ENCODE data around the gene C16orf92. TPM values are rescaled to one million over a fixed set of nuclear protein-coding genes. Genes with fewer than 3 reads are reported as not detected.

C16orf92 gene
- total RNA-seq, 2 experiments from 2014 or later, result not detected

GRCh38 chr16:29991571-29991904 is 31.5 kb upstream of the C16orf92 start:
- intact Hi-C loops (cut with micrococcal nuclease), result no loop called here
- ChIA-PET POLR2A (interaction anchor here (7.7 kb wide), 1 partner anchor 16 kb away, joined by 74 read pairs; the partner anchor contains the start of gene TAOK2), CTCF (no interaction called here)
- ATAC-seq (no peak), DNase-seq (no peak)
- TF ChIP-seq, protein P1, sequence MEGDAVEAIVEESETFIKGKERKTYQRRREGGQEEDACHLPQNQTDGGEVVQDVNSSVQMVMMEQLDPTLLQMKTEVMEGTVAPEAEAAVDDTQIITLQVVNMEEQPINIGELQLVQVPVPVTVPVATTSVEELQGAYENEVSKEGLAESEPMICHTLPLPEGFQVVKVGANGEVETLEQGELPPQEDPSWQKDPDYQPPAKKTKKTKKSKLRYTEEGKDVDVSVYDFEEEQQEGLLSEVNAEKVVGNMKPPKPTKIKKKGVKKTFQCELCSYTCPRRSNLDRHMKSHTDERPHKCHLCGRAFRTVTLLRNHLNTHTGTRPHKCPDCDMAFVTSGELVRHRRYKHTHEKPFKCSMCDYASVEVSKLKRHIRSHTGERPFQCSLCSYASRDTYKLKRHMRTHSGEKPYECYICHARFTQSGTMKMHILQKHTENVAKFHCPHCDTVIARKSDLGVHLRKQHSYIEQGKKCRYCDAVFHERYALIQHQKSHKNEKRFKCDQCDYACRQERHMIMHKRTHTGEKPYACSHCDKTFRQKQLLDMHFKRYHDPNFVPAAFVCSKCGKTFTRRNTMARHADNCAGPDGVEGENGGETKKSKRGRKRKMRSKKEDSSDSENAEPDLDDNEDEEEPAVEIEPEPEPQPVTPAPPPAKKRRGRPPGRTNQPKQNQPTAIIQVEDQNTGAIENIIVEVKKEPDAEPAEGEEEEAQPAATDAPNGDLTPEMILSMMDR (IDR thresholded peaks at IDR 0.05), result no peak
- peaks cover 13% of the 10 kb centered on the region for H3K4me1 Mint-ChIP-seq (ENCODE audit: low read depth)
- no peak overlapping the region for H3K27ac Mint-ChIP-seq
- H3K9me3 Mint-ChIP-seq, result no peaks in the 10 kb centered on the region
- no peak overlapping the region for H3K4me3 Mint-ChIP-seq
- no peaks in the 10 kb centered on the region for H3K27me3 Mint-ChIP-seq
- peaks cover 24% of the 10 kb centered on the region for H3K36me3 Mint-ChIP-seq (ENCODE audit: low read depth)

- H3K36me3 Mint-ChIP-seq (ENCODE audit: low read depth), result peaks cover 27% of the 10 kb centered on the region
- no peak for ATAC-seq
- DNase-seq, result no peak
- intact Hi-C loops (cut with micrococcal nuclease), result no loop called here
- no peaks in the 10 kb centered on the region for H3K27me3 Mint-ChIP-seq
- POLR2A ChIA-PET, result interaction anchor here (0.6 to 7.7 kb wide), 2 partner anchors 17 to 194 kb away, joined by 3 to 74 read pairs; partner anchors contain the start of gene TAOK2
- CTCF ChIA-PET, result no interaction called here
- H3K4me3 Mint-ChIP-seq, result no peak overlapping the region
- TF ChIP-seq, protein P1 (IDR thresholded peaks at IDR 0.05), result no peak
- H3K4me1 Mint-ChIP-seq (ENCODE audit: low read depth), result peaks cover 18% of the 10 kb centered on the region
- H3K9me3 Mint-ChIP-seq, result no peaks in the 10 kb centered on the region
- peak overlapping the region; percentile 44 for H3K27ac Mint-ChIP-seq
Observed at GRCh38 chr16:29992344-29992967, 30.5 kb upstream of the C16orf92 start.

DNA sequence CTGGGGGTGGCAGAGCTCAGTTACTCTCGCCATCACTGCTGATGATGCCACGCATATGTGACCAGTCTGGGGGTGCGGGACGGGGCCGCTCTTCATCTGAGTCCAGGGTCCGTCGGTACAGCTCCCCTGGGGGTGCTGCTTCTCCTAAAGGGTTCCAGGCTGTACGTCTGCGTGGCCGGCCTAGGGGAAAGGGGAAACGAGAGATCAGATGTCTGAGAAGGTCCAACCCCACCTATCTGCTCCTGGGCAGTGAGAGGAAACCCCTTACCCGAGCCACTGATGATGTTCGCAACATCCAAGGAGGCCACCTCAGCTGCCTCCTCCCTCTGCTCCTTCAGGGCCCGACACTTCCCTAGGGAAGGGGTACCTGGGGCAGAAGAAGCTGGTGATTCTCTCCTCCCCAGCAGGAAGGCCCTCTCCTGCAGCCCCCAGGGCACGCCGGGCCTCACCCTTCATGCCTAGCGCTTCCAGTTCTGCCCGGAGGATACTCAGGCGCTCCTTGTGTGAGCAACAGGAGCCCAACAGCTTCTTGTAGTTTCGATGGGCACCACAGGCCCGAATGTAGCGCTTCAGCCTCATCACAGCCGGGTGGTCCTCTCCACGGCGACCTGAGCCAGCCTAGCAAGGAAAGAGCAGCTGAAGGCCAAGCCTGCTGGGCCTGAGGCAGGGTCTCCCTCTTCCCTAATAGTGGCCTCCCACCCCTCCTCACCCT is 29.7 kb upstream of the C16orf92 start:
- peaks cover 28% of the 10 kb centered on the region for H3K36me3 Mint-ChIP-seq (ENCODE audit: low read depth)
- no peaks in the 10 kb centered on the region for H3K27me3 Mint-ChIP-seq
- H3K9me3 Mint-ChIP-seq, result no peaks in the 10 kb centered on the region
- peak overlapping the region; percentile 44 for H3K27ac Mint-ChIP-seq
- TF ChIP-seq, protein P1 (IDR thresholded peaks at IDR 0.05), result no peak
- intact Hi-C loops (cut with micrococcal nuclease), result no loop called here
- ATAC-seq (no peak), DNase-seq (no peak)
- CTCF ChIA-PET, result interaction anchor here (1.5 to 1.7 kb wide), 2 partner anchors 32 to 40 kb away, joined by 5 to 7 read pairs; no protein-coding TSS in a partner anchor
- H3K4me1 Mint-ChIP-seq (ENCODE audit: low read depth), result peaks cover 24% of the 10 kb centered on the region
- H3K4me3 Mint-ChIP-seq, result no peak overlapping the region
- POLR2A ChIA-PET, result interaction anchor here (0.6 to 7.7 kb wide), 5 partner anchors 7 to 193 kb away, joined by 3 to 74 read pairs (median 4); partner anchors contain the start of genes TAOK2 and TMEM219

DNA sequence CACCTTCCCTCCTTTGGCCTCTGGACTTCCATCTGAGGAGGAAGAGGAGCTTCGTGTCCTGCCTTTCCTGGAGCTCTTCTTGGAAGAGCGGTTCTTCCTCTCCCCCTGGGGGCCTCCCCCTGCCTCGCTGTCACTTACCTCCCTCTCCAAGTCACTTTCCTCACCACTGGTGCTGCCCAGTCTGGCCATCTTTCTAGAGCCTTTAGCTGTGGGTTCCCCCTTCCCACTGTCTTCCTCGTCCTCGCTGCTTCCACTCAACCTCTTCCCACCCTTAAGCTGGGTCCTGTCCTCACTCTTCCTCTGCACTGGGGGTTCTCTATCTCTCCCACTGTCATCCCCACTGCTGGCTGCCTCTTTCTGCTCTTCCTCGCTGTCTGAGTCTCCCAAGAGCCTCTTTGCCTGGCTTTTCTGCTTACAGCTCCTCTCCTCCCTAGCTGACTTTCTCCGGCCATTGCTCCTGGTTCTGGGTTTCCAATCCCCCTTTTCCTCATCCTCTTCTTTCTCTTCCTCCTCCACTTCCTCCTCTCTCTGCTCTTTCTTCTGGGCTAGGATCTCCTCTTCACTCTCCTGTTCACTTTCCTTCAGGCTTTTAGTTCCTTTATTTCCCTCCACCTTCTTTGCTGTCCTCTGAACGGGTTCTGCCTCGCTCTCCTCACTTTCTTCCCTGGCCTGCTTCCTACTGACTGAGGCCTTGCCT is 28.9 kb upstream of the C16orf92 start:
- peaks cover 30% of the 10 kb centered on the region for H3K36me3 Mint-ChIP-seq (ENCODE audit: low read depth)
- H3K4me3 Mint-ChIP-seq, result peak overlapping the region; percentile 96
- H3K9me3 Mint-ChIP-seq, result no peaks in the 10 kb centered on the region
- H3K27me3 Mint-ChIP-seq, result no peaks in the 10 kb centered on the region
- no peak for ATAC-seq
- H3K27ac Mint-ChIP-seq, result peak overlapping the region; percentile 99
- CTCF ChIA-PET, result interaction anchor here (1.5 to 1.7 kb wide), 2 partner anchors 33 to 39 kb away, joined by 5 to 7 read pairs; no protein-coding TSS in a partner anchor
- intact Hi-C loops (cut with micrococcal nuclease), result no loop called here
- no peak for DNase-seq
- peaks cover 26% of the 10 kb centered on the region for H3K4me1 Mint-ChIP-seq (ENCODE audit: low read depth)
- TF ChIP-seq, protein P1 (IDR thresholded peaks at IDR 0.05), result no peak
- POLR2A ChIA-PET, result interaction anchor here (0.8 to 7.7 kb wide), 6 partner anchors 8 to 69 kb away, joined by 3 to 74 read pairs (median 10); partner anchors contain the start of genes TAOK2 and TMEM219
